CD14-positive monocyte (primary cell): ENCODE data around the gene CHRD. TPM values are rescaled to one million over a fixed set of nuclear protein-coding genes. Genes with fewer than 3 reads are reported as not detected.
A peak's percentile ranks its signal among the peaks of the same experiment; 100 is the strongest.

ENCODE experiments used
- DNase-seq, 3 donors: peaks; one replicate each; pipeline ENCODE4 v3.0.0-alpha.2; 2011 to 2022
- H2AFZ ChIP-seq: 2 replicates; pipeline ENCODE4 v1.6.0; 2012; ENCODE audit warnings: mild to moderate bottlenecking, low read depth, low read length, inconsistent platforms; ENCODE audit not compliant: insufficient read depth, poor library complexity, severe bottlenecking
- H3K27ac ChIP-seq, 2 donors: 1 replicate in 1 of 2; 2 replicates in 1 of 2; pipeline ENCODE4 v1.5.1; 2012 to 2013; ENCODE audit warnings: low read length in 2 of 2, control low read depth in 1 of 2, inconsistent platforms in 1 of 2, low read depth in 1 of 2, mild to moderate bottlenecking in 1 of 2
- H3K27me3 ChIP-seq, 2 donors: one replicate each; pipeline versions ENCODE4 v1.6.0 to v1.6.1; 2011 to 2013; ENCODE audit warnings: low read length in 2 of 2; ENCODE audit not compliant: control insufficient read depth in 2 of 2, insufficient read depth in 2 of 2
- H3K36me3 ChIP-seq, 2 donors: replicated peaks in 1 of 2; 1 replicate in 1 of 2; 2 replicates in 1 of 2; pipeline versions ENCODE4 v1.5.1 to v1.6.1; 2012 to 2013; ENCODE audit warnings: low read length in 2 of 2, control low read depth in 1 of 2, inconsistent platforms in 1 of 2, mild to moderate bottlenecking in 1 of 2; ENCODE audit not compliant: insufficient read depth in 2 of 2, control insufficient read depth in 1 of 2
- H3K4me1 ChIP-seq, 2 donors: 1 replicate in 1 of 2; 2 replicates in 1 of 2; pipeline versions ENCODE4 v1.5.1 to v1.6.1; 2012 to 2013; ENCODE audit warnings: low read length in 2 of 2, control low read depth in 1 of 2, inconsistent platforms in 1 of 2, mild to moderate bottlenecking in 1 of 2, moderate library complexity in 1 of 2; ENCODE audit not compliant: insufficient read depth in 2 of 2, control insufficient read depth in 1 of 2
- H3K4me2 ChIP-seq: replicated peaks from 2 replicates; pipeline ENCODE3; 2012; ENCODE audit warnings: low read length, moderate library complexity, mild to moderate bottlenecking; ENCODE audit not compliant: poor library complexity, severe bottlenecking; ENCODE audit errors: extremely low read depth
- H3K4me3 ChIP-seq, 3 experiments: fragments of 200-600 bp in 1 of 3; sonication (generic) in 1 of 3; replicated peaks in 1 of 3; 1 replicate in 2 of 3; 2 replicates in 1 of 3; pipeline ENCODE4 v1.5.1; 2011 to 2013; ENCODE audit warnings: low read length in 3 of 3, mild to moderate bottlenecking in 3 of 3, control low read depth in 2 of 3, low read depth in 2 of 3, inconsistent platforms in 1 of 3, moderate library complexity in 1 of 3
- H3K79me2 ChIP-seq: 2 replicates; pipeline ENCODE4 v1.6.0; 2012; ENCODE audit warnings: mild to moderate bottlenecking, control low read depth, inconsistent platforms, low read length, moderate library complexity; ENCODE audit not compliant: insufficient read depth
- H3K9ac ChIP-seq: 2 replicates; pipeline ENCODE4 v1.6.0; 2017; ENCODE audit warnings: low read length, mild to moderate bottlenecking; ENCODE audit not compliant: insufficient read depth, poor library complexity, severe bottlenecking
- H3K9me3 ChIP-seq, 2 donors: replicated peaks in 1 of 2; 1 replicate in 1 of 2; 2 replicates in 1 of 2; pipeline versions ENCODE4 v1.5.1 to v1.6.1; 2012 to 2013; ENCODE audit warnings: low read length in 2 of 2, control low read depth in 1 of 2; ENCODE audit not compliant: control insufficient read depth in 1 of 2, insufficient read depth in 1 of 2
- H4K20me1 ChIP-seq: 2 replicates; pipeline ENCODE4 v1.6.0; 2012; ENCODE audit warnings: mild to moderate bottlenecking, low read length, control low read depth, moderate library complexity; ENCODE audit not compliant: insufficient read depth
- H3K27ac Mint-ChIP-seq, 7 donors: one replicate each; pipeline ENCODE4 v1.8.0; 2020; ENCODE audit warnings: mild to moderate bottlenecking in 7 of 7, mixed read lengths in 7 of 7, moderate library complexity in 6 of 7, inconsistent platforms in 2 of 7
- H3K27me3 Mint-ChIP-seq, 3 donors: one replicate each; pipeline ENCODE4 v1.8.0; 2021 to 2022; ENCODE audit warnings: low read depth in 3 of 3, mild to moderate bottlenecking in 3 of 3, mixed read lengths in 3 of 3, moderate library complexity in 3 of 3, inconsistent platforms in 1 of 3
- H3K36me3 Mint-ChIP-seq, 2 donors: one replicate each; pipeline ENCODE4 v1.8.0; 2020; ENCODE audit warnings: mixed read lengths in 2 of 2, inconsistent platforms in 1 of 2, mild to moderate bottlenecking in 1 of 2
- H3K4me1 Mint-ChIP-seq: one replicate; pipeline ENCODE4 v1.8.0; 2020; ENCODE audit warnings: mild to moderate bottlenecking, mixed read lengths
- H3K4me3 Mint-ChIP-seq, 2 donors: one replicate each; pipeline ENCODE4 v1.8.0; 2020; ENCODE audit warnings: mild to moderate bottlenecking in 2 of 2, mixed read lengths in 2 of 2, moderate library complexity in 1 of 2
- H3K9me3 Mint-ChIP-seq, 7 donors: one replicate each; pipeline ENCODE4 v1.8.0; 2020 to 2022; ENCODE audit warnings: mixed read lengths in 7 of 7, mild to moderate bottlenecking in 6 of 7, moderate library complexity in 6 of 7, inconsistent platforms in 2 of 7
- CTCF ChIP-seq: fragments of 200-600 bp; IDR thresholded peaks from one replicate; pipeline ENCODE4 v1.8.0; 2022; ENCODE audit warnings: antibody characterized with exemption, mild to moderate bottlenecking
- WGBS: methylation state at CpG from one replicate; pipeline ENCODE4 v1.1.5; 2013; ENCODE audit warnings: missing lambda C conversion rate; ENCODE audit not compliant: insufficient coverage; 5-methylcytosine and 5-hydroxymethylcytosine counted together
- intact Hi-C, 2 donors: fragments of 100-400 bp; cut with micrococcal nuclease; formaldehyde crosslinking; loops; one replicate each; pipeline versions ENCODE4 v1.15.0 to v1.15.1; 2023
- polyA plus RNA-seq, 3 donors: library from polyadenylated mRNA; depleted of rRNA in 1 of 3; unstranded in 2 of 3; stranded (reverse) in 1 of 3; fragments of 300-500 nt in 2 of 3; fragments of >200 nt in 1 of 3; fragmentation: Illumina TruSeq in 2 of 3; gene quantifications; 1 replicate in 2 of 3; 2 replicates in 1 of 3; pipeline ENCODE4 v1.2.3, GENCODE V29; 2012 to 2021

The CHRD gene
- polyA plus RNA-seq, 3 donors, result 0.03 TPM; not detected in 2

GRCh38 chr3:184383033-184383740, 3.3 kb downstream of the CHRD start:
- Mint-ChIP-seq H3K27ac (no peak overlapping the region), H3K9me3 (peaks cover 0 to 19% (median 4%) of the 10 kb centered on the region in 7 donors), H3K27me3 (peaks cover 55 to 65% (median 59%) of the 10 kb centered on the region in 3 donors), H3K36me3 (peaks cover 0 to 8% of the 10 kb centered on the region in 2 donors), H3K4me1 (peaks cover 19% of the 10 kb centered on the region), H3K4me3 (peak overlapping the region in 1 of 2 donors; percentile 15)
- TF ChIP-seq CTCF, result no peak
- intact Hi-C loops, result no loop called here
- no peaks in the 10 kb centered on the region for H3K36me3 ChIP-seq
- DNase-seq, result no peak
- H3K9ac ChIP-seq, result no peak overlapping the region
- H3K79me2 ChIP-seq, result no peaks in the 10 kb centered on the region
- 95% methylated on average over 12 of the region's 15 CpGs for whole genome bisulfite sequencing
- no peaks in the 10 kb centered on the region for H4K20me1 ChIP-seq
- H3K27ac ChIP-seq, result no peak overlapping the region
- H2AFZ ChIP-seq, result no peak overlapping the region
- H3K4me2 ChIP-seq, result no peak overlapping the region
- H3K4me1 ChIP-seq, result peaks cover 13 to 19% of the 10 kb centered on the region in 2 donors
- no peak overlapping the region for H3K4me3 ChIP-seq
- peaks cover 26 to 46% of the 10 kb centered on the region in 2 donors for H3K27me3 ChIP-seq
- H3K9me3 ChIP-seq, result peaks cover 0 to 9% of the 10 kb centered on the region in 2 donors

GRCh38 chr3:184384342-184384741, 4.5 kb downstream of the CHRD start:
- Histone ChIP-seq H3K4me3 (no peak overlapping the region), H2AFZ (no peak overlapping the region), H3K9me3 (no peaks in the 10 kb centered on the region), H3K4me2 (no peak overlapping the region), H3K9ac (no peak overlapping the region), H3K36me3 (no peaks in the 10 kb centered on the region), H3K27me3 (peaks cover 15 to 39% of the 10 kb centered on the region in 2 donors), H3K79me2 (no peaks in the 10 kb centered on the region), H3K27ac (no peak overlapping the region), H3K4me1 (peaks cover 13 to 19% of the 10 kb centered on the region in 2 donors), H4K20me1 (no peaks in the 10 kb centered on the region)
- WGBS, result 89% methylated on average over 9 of the region's 9 CpGs
- DNase-seq, result no peak
- no peak overlapping the region for H3K27ac Mint-ChIP-seq
- H3K4me1 Mint-ChIP-seq, result peaks cover 16% of the 10 kb centered on the region
- peaks cover 43 to 64% (median 54%) of the 10 kb centered on the region in 3 donors for H3K27me3 Mint-ChIP-seq
- H3K4me3 Mint-ChIP-seq, result no peak overlapping the region
- peaks cover 0 to 10% (median 3%) of the 10 kb centered on the region in 7 donors for H3K9me3 Mint-ChIP-seq
- H3K36me3 Mint-ChIP-seq, result peaks cover 0 to 2% of the 10 kb centered on the region in 2 donors
- no peak for TF ChIP-seq CTCF
- intact Hi-C loops, result no loop called here
